Hematopoietic multipotent progenitor cell treated with erythropoietin and hydrocortisone succinate and interleukin-3 and kit ligand, for 15 days (in vitro differentiated cells): ENCODE results near the gene SDF4.

Experiments used
- DNase-seq: peaks from one replicate; pipeline ENCODE4 v3.0.0-alpha.2; 2015; ENCODE audit warnings: low spot score

SDF4 gene

GRCh38 chr1:1241588-1242219 lies 9.9 kb upstream of the SDF4 start:
- DNase-seq = no peak

- no peak for DNase-seq
Measured at GRCh38 chr1:1240822-1241587, 9.2 kb upstream of the SDF4 start.

- DNase-seq = no peak
Measured at GRCh38 chr1:1240348-1240732, 8.5 kb upstream of the SDF4 start.

DNA sequence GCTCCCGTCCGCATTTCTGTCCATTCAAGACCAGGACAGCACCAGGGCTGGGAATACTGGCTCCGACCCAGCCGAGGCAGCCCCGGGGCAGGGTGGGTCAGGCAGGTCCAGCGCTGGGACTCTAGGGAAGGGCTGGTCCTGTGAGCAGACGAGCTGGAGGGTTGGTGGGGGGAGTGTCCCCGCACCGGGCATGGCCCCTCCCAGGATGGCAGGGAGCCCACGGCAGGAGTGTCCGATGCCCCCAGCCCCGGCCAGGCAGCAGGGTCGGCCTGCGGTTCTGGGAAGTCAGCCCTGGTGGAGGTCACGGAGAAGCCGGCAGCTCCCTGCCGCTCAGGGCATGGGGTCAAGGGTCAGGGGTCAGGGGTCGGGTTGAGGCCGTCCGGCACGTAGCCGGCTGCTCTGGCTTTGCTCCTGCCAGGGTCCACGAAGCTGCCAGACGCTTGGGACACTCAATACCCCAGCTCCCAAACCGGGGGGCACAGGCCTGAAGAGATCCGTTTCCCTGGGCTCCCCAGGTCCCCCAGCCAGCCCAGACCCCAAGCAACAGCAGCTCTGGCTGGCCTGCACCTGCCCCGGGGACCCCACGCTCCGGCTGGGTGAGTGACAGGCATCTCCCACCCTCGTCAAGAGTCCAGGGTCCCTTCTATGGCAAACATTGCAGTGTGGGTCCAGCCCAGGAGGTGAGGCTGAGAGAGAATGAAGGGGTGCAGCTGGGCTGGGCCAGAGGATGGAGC lies 8.0 kb upstream of the SDF4 start:
- DNase-seq = no peak

DNA sequence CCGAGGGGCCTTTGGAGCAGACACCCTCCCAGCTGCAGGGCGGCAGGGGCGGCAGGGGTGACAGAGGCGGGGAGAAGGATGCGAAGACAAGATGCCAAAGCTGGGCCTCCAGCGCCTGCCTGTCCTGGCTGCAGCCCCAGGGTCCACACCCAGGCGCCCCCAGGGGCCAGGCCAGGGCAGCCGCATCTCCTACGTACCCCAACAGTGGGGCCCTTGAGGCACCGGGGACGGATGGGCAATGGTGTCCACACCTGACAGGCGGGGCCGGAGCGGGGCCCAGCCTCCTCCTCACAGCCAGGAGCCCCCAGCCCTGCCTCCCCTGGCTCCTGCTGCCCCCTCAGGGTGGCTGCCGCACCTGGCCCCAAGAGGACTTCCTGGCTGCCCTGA lies 7.4 kb upstream of the SDF4 start:
- DNase-seq = no peak

GRCh38 chr1:1238702-1239178 lies 6.9 kb upstream of the SDF4 start:
- DNase-seq = no peak

GRCh38 chr1:1237874-1238701 lies 6.3 kb upstream of the SDF4 start:
- DNase-seq = no peak

DNA sequence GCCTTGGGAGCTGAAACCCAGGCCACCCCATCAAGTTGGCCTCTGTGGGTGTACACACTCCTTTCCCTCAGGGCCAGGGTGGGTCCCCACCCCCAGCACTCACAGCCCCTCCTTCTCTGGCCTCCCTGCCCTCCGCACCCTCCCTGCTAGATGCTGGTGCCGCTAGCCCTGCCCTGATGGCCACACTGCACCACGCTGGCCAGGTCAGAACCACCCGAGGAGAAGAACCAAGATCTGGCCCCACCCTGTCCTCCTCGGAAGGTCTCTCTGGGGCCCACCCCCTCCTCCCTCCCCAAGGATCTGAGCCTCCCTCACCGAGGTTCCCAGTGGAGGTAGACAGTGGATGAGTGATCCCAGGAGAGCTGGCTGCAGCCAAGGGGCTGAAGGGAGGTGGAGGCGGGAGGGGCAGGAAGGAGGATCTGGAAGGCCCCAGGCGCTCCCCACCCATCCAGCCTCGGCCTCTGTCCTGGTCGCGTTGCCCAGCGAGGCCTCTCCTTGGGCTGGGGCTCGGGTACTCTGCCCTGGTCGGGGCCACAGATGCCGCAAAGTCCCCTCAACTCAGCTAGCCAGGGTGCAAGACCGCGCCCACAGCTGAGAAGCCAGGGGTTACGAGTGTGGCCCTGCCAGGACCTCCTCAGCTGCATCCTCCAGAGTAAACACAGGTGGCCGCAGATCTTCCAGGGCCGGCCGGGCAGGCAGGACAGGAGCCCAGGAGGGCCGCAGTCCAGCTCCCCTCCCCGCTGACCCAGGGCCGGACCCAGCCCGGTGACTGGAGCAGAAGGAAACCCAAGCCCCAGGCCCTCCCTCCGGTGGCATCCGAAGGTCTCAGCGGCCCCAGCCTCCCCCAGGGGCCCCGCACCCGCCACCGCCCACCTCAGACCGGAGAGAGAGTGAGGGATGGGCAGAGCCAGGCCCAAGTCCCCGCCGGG lies 5.4 kb upstream of the SDF4 start:
- DNase-seq = no peak

DNA sequence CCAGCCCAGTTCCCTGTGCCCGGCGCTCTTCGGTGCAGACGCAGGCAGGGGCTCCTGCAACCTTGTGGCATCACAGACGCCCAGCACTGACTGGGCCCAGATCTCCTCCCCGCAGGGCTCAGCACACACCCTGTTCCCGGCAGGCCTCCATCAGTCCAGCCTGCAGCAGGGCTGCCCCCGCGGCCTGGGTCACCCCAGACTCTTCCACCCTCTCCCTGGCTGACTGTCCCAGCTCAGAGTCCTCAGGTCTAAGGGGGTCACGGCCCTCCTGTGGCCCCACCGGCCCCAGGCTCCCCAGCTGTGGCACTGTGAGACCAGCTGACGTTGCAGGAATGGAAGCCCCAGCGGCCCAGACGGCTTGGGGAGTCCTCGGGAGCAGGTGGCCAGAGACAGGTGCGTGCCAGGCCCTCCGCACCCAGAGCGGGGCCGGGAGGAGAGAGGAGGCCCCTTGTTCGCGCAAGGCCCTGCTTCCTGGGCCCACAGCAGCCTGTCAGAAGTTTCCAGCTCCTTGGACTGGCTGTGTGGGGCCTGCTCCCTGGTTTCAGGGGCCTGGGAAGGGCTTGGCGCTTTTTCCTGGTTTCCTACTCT lies 4.5 kb upstream of the SDF4 start:
- DNase-seq = no peak

GRCh38 chr1:1235016-1235744 lies 3.4 kb upstream of the SDF4 start:
- no peak for DNase-seq

DNA sequence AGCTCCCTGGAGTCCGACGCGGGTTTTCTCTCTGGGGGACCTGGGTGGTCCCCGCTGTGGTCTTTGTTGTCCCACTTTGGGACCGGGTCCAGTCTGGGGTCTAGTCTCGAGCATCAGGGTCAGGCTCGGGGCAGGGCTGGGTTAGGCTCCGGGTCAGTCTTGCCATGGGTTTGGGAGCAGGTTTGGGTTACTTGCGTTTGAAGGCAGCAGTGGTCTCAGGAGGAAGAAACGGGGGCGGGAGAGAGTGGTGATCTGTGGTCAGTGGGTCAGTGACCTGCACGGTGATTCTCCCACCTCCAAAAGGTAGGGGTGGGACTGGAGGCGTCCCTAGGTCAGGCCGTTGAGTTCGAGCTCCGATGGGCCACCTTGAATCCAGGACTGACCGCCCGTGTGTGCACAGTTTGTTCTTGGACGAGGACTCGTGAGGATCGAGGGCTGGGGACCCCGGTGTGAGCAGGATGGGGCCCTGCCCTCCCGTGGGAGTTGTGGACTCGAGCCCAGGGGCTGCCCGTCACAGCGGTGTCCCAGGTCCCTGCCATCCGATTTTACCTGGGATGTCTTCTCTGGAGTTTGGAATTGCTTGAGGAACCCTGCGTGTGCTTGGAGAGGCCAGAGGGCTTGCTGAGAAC lies 2.5 kb upstream of the SDF4 start:
- DNase-seq = no peak

DNA sequence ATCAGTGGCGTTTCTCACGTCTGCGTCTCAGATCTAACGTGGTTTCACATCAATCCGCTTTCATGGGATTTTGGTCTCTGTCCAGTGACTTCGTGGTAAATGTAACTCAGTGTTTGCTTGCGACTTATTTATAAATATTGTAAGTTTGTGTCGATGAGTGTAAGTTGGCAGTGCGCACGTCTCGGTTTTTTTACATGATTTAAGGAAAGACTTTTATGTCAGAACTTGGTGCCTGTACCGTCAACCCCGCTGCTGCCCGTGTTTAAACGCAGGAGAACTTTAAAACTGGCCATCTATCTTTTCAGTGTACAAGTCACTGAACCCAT lies 1.7 kb upstream of the SDF4 start:
- DNase-seq = no peak

- DNase-seq = no peak
Measured at GRCh38 chr1:1232796-1233566, 1.2 kb upstream of the SDF4 start.

DNA sequence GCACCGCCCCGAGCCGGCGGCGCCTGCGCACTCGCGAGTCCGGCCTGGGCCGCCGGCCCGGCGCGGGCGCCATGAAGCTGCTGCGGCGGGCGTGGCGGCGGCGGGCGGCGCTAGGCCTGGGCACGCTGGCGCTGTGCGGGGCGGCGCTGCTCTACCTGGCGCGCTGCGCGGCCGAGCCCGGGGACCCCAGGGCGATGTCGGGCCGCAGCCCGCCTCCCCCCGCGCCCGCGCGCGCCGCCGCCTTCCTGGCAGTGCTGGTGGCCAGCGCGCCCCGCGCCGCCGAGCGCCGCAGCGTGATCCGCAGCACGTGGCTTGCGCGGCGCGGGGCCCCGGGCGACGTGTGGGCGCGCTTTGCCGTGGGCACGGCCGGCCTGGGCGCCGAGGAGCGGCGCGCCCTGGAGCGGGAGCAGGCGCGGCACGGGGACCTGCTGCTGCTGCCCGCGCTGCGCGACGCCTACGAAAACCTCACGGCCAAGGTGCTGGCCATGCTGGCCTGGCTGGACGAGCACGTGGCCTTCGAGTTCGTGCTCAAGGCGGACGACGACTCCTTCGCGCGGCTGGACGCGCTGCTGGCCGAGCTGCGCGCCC lies 501 bp upstream of the SDF4 start, which contains the start of gene B3GALT6:
Gene B3GALT6 (plus strand): TSS at position 30 of the 588 bp plus-strand sequence. CDS start 42 bp downstream, at position 72.
- DNase-seq = no peak

DNA sequence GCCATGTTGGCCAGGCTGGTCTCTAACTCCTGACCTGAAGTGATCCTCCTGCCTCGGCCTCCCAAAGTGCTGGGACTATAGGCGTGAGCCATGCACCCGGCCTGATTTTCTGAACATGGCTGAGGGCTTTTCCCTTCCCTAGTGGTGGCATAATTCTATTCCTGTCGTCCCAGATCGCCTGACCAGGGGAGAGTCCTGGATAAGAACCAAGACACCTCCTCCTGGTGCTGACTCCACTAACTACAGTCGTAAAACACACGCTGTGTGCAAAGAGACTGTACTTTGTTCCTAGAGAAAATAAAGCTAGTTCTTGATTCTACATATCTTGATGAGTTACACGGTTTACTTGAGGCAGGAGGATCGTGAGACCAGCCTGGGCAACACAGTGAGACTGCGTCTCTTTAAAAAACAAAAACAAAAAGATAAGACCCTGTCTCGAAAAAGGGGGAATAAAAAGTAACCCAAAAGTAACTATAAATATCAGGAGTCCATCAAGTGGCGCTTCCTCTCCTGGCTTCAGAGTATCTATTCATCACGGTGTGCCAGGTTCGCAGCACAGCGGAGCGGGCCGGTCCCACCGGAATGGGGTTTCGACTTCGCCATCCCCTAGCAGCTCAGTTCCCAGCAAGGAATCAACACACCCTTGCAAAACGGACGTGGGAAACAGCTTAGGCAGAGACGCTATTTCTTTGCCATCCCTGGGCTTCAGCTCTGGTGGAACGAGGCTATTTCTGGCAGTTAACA lies 973 bp downstream of the SDF4 start:
- peak; percentile 16 for DNase-seq

- DNase-seq = no peak
Measured at GRCh38 chr1:1229770-1230169, 2.0 kb downstream of the SDF4 start.

GRCh38 chr1:1228596-1229321 lies 3.0 kb downstream of the SDF4 start:
- no peak for DNase-seq
